ENCODE data around the gene SLC4A2.

GRCh38 chr7:151091988-151092387, 32.6 kb downstream of the SLC4A2 start:
- no peak for TF ChIP-seq CTCF (IDR thresholded peaks at IDR 0.05; ENCODE audit: insufficient read depth, low read length)
- TF ChIP-seq SPI1 (IDR thresholded peaks at IDR 0.05; ENCODE audit: borderline replicate concordance, low read depth): no peak
- no peak for TF ChIP-seq POLR2AphosphoS5 (IDR thresholded peaks at IDR 0.05; ENCODE audit: low read depth)
